Adrenal gland (tissue), 12 donors: ENCODE results near the gene KDM6B. TPM values are rescaled to one million over a fixed set of nuclear protein-coding genes. Genes with fewer than 3 reads are reported as not detected.
A peak's percentile ranks its signal among the peaks of the same experiment; 100 is the strongest.

Experiments
- DNase-seq, 7 donors: peaks; one replicate each; pipeline ENCODE4 v3.0.0-alpha.2; 2019 to 2020
- H3K27ac ChIP-seq, 5 donors: fragments of 200-600 bp; sonication (generic) in 4 of 5; 1 replicate in 3 of 5; 2 replicates in 2 of 5; pipeline versions ENCODE4 v1.5.1 to v1.8.0; 2016 to 2020; ENCODE audit warnings: mild to moderate bottlenecking in 1 of 5
- H3K27me3 ChIP-seq: fragments of 200-600 bp; 2 replicates; pipeline ENCODE4 v1.8.0; 2021
- H3K36me3 ChIP-seq, 2 donors: fragments of 200-600 bp; replicated peaks in 1 of 2; 1 replicate in 1 of 2; 2 replicates in 1 of 2; pipeline versions ENCODE4 v1.5.1 to v1.8.0; 2018 to 2022
- H3K4me1 ChIP-seq, 2 donors: fragments of 200-600 bp; replicated peaks in 1 of 2; 1 replicate in 1 of 2; 2 replicates in 1 of 2; pipeline versions ENCODE4 v1.5.1 to v1.8.0; 2018 to 2021
- H3K4me3 ChIP-seq, 4 donors: fragments of 200-600 bp; sonication (generic) in 3 of 4; one replicate each; pipeline ENCODE4 v1.5.1; 2016 to 2018
- H3K9me3 ChIP-seq, 3 donors: fragments of 200-600 bp; sonication (generic) in 1 of 3; replicated peaks in 1 of 3; 1 replicate in 2 of 3; 2 replicates in 1 of 3; pipeline versions ENCODE4 v1.5.1 to v1.8.0; 2016 to 2021
- POLR2A ChIP-seq, 2 donors: fragments of 450-650 bp; IDR thresholded peaks; one replicate each; pipeline ENCODE4 v1.6.1; 2017; ENCODE audit warnings: antibody characterized with exemption in 2 of 2, mild to moderate bottlenecking in 2 of 2, moderate library complexity in 1 of 2
- WGBS, 4 donors: extraction: QIAGEN DNeasy Blood & Tissue Kit in 2 of 4; methylation state at CpG; one replicate each; pipeline versions ENCODE4 v1.1.5 to v1.1.7; 2013 to 2017; 5-methylcytosine and 5-hydroxymethylcytosine counted together
- intact Hi-C, 2 donors: fragments of 100-400 bp; cut with DNase I; formaldehyde crosslinking; loops; one replicate each; pipeline versions ENCODE4 v1.14.1 to v1.15.0; 2022 to 2023
- polyA plus RNA-seq, 3 donors: library from polyadenylated mRNA; stranded (reverse); fragments of 200-250 nt in 2 of 3; fragments of 350-450 nt in 1 of 3; fragmentation: Illumina TruSeq in 1 of 3; extraction: RNeasy Lipid Tissue Mini Kit (QIAGEN cat#74804) in 1 of 3; gene quantifications; one replicate each; pipeline ENCODE4 v1.2.3, GENCODE V29; 2013 to 2014
- total RNA-seq, 9 donors: library from RNA; depleted of rRNA in 4 of 9; stranded (reverse); fragments of >200 nt in 4 of 9; fragments of 120-200 nt in 1 of 9; fragmentation: NEBNext Ultra II Directional in 1 of 9; extraction: Animal tissue kit (Norgen Biotek cat#: 25700) in 1 of 9; gene quantifications; one replicate each; pipeline versions ENCODE4 v1.1.0 to v1.2.4, GENCODE V29; 2013 to 2023
- TF ChIP-seq, protein P1 (sequence below), 6 experiments: fragments of 450-650 bp in 4 of 6; fragments of 200-600 bp in 2 of 6; sonication (generic) in 1 of 6; IDR thresholded peaks; 1 replicate in 5 of 6; 2 replicates in 1 of 6; pipeline versions ENCODE4 v1.5.1 to v1.8.0; 2016 to 2021; ENCODE audit warnings: antibody characterized with exemption in 6 of 6, mild to moderate bottlenecking in 2 of 6, moderate library complexity in 1 of 6
- donor health status: healthy with polysubstance abuse.
- donor health status: Bipolar disorder and iron deficiency.
- donor health status: DM: yes; HTN: yes; CAD: no.
- donor health status: DM: no; HTN: no; CAD: no.
- donor health status: DM: no; HTN: no; CAD: no.
- donor health status: DM: yes; HTN: yes; CAD: no.

The KDM6B gene
- total and polyA plus RNA-seq, 12 donors = 2.2 to 35.9 (median 11.2) TPM

DNA sequence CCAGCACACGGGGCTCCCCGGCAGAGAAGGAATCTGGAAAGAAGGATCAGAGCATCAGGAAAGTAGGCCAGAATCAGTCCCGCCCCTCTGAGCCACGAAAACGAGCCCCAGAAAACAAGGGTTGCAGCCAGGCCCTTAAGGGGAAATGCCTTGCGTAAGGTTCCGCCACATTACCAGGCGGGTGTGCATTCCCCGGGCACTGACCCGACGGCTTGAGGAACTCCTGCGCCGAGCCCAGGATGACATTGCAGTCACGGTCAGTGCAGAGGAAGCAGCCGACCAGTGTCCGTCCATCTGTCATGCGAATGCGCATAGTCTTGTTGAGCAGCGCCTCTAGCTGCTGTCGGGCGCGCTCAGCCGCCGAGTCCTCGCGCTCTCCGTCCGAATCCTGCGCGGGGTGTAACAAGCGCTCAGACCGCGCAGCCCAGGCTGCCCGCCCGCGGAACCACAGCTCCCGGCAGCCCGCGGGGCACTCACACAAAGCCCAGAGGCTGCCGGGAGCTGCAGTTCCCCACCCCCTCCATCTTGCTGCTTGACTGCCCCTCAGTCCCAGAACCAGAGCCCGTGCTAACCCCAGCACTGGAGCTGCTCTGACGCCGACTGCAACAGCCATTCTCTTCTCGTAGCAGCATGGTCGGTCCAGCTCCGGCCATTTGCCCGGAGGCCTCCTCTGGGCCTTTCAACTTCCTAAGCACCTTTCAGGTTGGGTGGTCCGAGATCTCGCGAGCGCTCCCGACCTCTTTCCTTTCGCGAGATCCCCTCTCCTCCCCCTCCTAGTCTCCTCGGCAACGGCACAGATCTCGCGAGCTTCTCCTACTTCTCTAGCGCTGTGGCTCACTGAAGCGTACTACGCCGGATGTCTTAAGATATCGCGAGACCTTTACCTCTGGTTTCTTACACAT, 23.0 kb downstream of the KDM6B start, which contains the start of gene NAA38:
NAA38 (minus strand) TSS at position 749 of the 902 bp plus-strand sequence; CDS start at position 653, 96 bp downstream.
- intact Hi-C loops = loop anchor here in 1 of 2 donors (5.0 kb wide), 1 partner anchor 35 kb away; no protein-coding TSS in a partner anchor
- no peaks in the 10 kb centered on the region for H3K9me3 ChIP-seq
- DNase-seq = peak; percentile 96 to 99 (median 98)
- TF ChIP-seq POLR2A (IDR thresholded peaks at IDR 0.05) = peak; percentile 40 to 82
- TF ChIP-seq, protein P1, sequence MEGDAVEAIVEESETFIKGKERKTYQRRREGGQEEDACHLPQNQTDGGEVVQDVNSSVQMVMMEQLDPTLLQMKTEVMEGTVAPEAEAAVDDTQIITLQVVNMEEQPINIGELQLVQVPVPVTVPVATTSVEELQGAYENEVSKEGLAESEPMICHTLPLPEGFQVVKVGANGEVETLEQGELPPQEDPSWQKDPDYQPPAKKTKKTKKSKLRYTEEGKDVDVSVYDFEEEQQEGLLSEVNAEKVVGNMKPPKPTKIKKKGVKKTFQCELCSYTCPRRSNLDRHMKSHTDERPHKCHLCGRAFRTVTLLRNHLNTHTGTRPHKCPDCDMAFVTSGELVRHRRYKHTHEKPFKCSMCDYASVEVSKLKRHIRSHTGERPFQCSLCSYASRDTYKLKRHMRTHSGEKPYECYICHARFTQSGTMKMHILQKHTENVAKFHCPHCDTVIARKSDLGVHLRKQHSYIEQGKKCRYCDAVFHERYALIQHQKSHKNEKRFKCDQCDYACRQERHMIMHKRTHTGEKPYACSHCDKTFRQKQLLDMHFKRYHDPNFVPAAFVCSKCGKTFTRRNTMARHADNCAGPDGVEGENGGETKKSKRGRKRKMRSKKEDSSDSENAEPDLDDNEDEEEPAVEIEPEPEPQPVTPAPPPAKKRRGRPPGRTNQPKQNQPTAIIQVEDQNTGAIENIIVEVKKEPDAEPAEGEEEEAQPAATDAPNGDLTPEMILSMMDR (IDR thresholded peaks at IDR 0.05) = peak in 5 of 6 experiments; percentile 29 to 46 (median 42)
- peaks cover 23 to 35% of the 10 kb centered on the region in 2 donors for H3K4me1 ChIP-seq
- H3K27me3 ChIP-seq = no peaks in the 10 kb centered on the region
- peak within 1 kb of the TSS; percentile 5 to 58 (median 32) for H3K4me3 ChIP-seq
- WGBS, 4 donors = 0 to 1% (median 0%) methylated on average over 23 to 64 of the region's 64 CpGs
- peak within 1 kb of the TSS; percentile 75 to 91 (median 88) for H3K27ac ChIP-seq
- peaks cover 0 to 34% of the 10 kb centered on the region in 2 donors for H3K36me3 ChIP-seq

DNA sequence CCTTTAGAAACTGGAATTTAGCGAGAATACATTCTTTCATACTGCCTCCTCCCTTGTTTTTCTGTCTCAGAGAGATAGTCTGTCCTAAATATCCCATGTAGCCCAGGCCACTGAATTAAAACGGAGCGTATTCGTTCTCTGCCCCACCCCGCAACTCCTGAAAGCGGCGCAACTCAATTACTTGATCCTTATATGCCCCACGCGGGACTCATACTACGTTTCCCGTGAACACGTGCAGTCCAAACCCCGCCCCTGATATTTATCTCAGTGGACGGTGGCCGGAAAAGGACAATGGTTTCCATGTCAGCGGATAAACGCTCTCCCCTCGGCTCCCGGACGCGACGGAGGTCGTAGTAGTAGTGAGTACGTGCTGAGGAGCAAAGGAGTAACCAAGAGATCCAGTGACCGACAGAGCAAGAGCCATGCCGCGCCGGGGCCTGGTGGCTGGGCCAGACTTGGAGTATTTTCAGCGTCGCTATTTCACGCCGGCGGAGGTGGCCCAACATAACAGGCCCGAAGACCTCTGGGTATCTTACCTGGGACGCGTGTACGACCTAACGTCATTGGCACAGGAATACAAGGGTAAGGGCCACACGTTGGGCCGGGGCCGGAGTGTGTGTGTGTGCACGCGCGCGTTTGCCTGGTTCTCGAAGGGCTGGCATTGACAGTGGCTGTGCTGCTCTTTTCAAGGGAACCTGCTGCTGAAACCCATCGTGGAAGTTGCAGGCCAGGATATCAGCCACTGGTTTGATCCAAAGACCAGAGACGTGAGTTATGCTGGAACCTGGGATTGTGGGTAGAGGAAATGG, 23.9 kb downstream of the KDM6B start, which contains the start of gene CYB5D1:
CYB5D1 (plus strand) TSS at position 291 of the 809 bp plus-strand sequence; CDS start at position 423, 132 bp downstream.
- WGBS, 4 donors = 2 to 3% (median 2%) methylated on average over 31 to 48 of the region's 48 CpGs
- Histone ChIP-seq H3K36me3 (peaks cover 0 to 25% of the 10 kb centered on the region in 2 donors), H3K9me3 (no peaks in the 10 kb centered on the region), H3K4me3 (peak within 1 kb of the TSS; percentile 5 to 58 (median 32)), H3K27me3 (no peaks in the 10 kb centered on the region), H3K27ac (peak within 1 kb of the TSS; percentile 75 to 91 (median 88)), H3K4me1 (peaks cover 23 to 31% of the 10 kb centered on the region in 2 donors)
- intact Hi-C loops = loop anchor here in 1 of 2 donors (5.0 kb wide), 1 partner anchor 36 kb away; no protein-coding TSS in a partner anchor
- peak; percentile 56 to 68 for TF ChIP-seq POLR2A (IDR thresholded peaks at IDR 0.05)
- TF ChIP-seq, protein P1 (IDR thresholded peaks at IDR 0.05) = no peak
- DNase-seq = peak; percentile 92 to 98 (median 95)

DNA sequence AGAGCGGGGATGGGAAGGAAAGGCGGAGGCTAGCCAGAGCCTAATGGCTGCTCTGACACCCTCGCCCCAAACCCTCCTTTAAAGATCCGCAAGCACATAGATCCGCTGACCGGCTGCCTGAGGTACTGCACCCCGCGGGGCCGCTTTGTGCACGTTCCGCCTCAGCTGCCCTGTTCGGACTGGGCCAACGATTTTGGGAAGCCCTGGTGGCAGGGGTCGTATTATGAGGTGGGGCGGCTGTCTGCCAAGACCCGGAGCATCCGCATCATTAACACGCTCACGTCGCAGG, 24.4 kb downstream of the KDM6B start:
- Histone ChIP-seq H3K36me3 (peaks cover 0 to 20% of the 10 kb centered on the region in 2 donors), H3K27ac (peak overlapping the region in 4 of 5 donors; percentile 75 to 91 (median 86)), H3K4me3 (peak overlapping the region in 1 of 4 donors; percentile 58), H3K27me3 (no peaks in the 10 kb centered on the region), H3K4me1 (peaks cover 23 to 31% of the 10 kb centered on the region in 2 donors), H3K9me3 (no peaks in the 10 kb centered on the region)
- TF ChIP-seq POLR2A (IDR thresholded peaks at IDR 0.05) = no peak
- TF ChIP-seq, protein P1 (IDR thresholded peaks at IDR 0.05) = peak; percentile 30 to 65 (median 55)
- peak; percentile 52 to 86 (median 73) for DNase-seq
- 23 to 24% (median 23%) methylated on average over 9 to 20 of the region's 20 CpGs for WGBS, 4 donors
- intact Hi-C loops = loop anchor here in 1 of 2 donors (5.0 kb wide), 1 partner anchor 36 kb away; no protein-coding TSS in a partner anchor
